HEK293 (cell line): ENCODE measurements around the gene PPP1R14B.

Experiments used
- CTCF ChIA-PET: fragments of 350-600 bp; formaldehyde crosslinking; extraction: SDS; loops from one replicate; lab custom pipeline; 2021; ENCODE audit warnings: antibody characterized with exemption; lab: Yijun Ruan, JAX
- POLR2A ChIA-PET: fragments of 300-600 bp; formaldehyde crosslinking; extraction: SDS; loops from one replicate; lab custom pipeline; 2020; ENCODE audit warnings: antibody characterized with exemption, inconsistent platforms; lab: Yijun Ruan, JAX
- H3K27ac ChIP-seq: fragments of 200-500 bp; sonication (Bioruptor generic); 2 replicates; pipeline ENCODE4 v1.5.1; 2014; ENCODE audit warnings: low read depth, low read length, control low read depth, inconsistent platforms; ENCODE audit errors: extremely low read depth
- H3K36me3 ChIP-seq, 2 experiments: fragments of 200-500 bp in 1 of 2; sonication (Bioruptor generic) in 1 of 2; 1 replicate in 1 of 2; 2 replicates in 1 of 2; pipeline ENCODE4 v1.5.1; 2014 to 2017; ENCODE audit warnings: inconsistent platforms in 2 of 2, low read length in 2 of 2; ENCODE audit not compliant: control insufficient read depth in 2 of 2, insufficient read depth in 1 of 2
- H3K4me1 ChIP-seq: fragments of 200-500 bp; sonication (Bioruptor generic); 2 replicates; pipeline ENCODE4 v1.5.1; 2014; ENCODE audit warnings: mild to moderate bottlenecking, low read length, inconsistent platforms; ENCODE audit not compliant: control insufficient read depth, insufficient read depth
- H3K4me3 ChIP-seq: 2 replicates; pipeline ENCODE4 v1.5.1; 2011; ENCODE audit warnings: low read depth, mild to moderate bottlenecking, control low read depth, low read length, moderate library complexity
- H3K9me3 ChIP-seq: fragments of 200-500 bp; sonication (Bioruptor generic); 2 replicates; pipeline ENCODE4 v1.5.1; 2014; ENCODE audit warnings: low read depth, low read length, inconsistent platforms; ENCODE audit not compliant: control insufficient read depth, insufficient read depth
- GLIS1 ChIP-seq: fragments of 450-650 bp; formaldehyde crosslinking; IDR thresholded peaks from 2 replicates; pipeline ENCODE4 v1.5.1; 2016; ENCODE audit warnings: missing biosample characterization, missing genetic modification characterization
- GLIS2 ChIP-seq: fragments of 450-650 bp; formaldehyde crosslinking; IDR thresholded peaks from 2 replicates; pipeline ENCODE4 v1.5.1; 2016; ENCODE audit warnings: missing biosample characterization, missing genetic modification characterization
- KLF1 ChIP-seq: fragments of 450-650 bp; formaldehyde crosslinking; IDR thresholded peaks from 2 replicates; pipeline ENCODE4 v1.5.1; 2016; ENCODE audit warnings: missing biosample characterization, missing genetic modification characterization
- PRDM1 ChIP-seq: fragments of 450-650 bp; formaldehyde crosslinking; IDR thresholded peaks from 2 replicates; pipeline ENCODE4; 2016; ENCODE audit warnings: missing biosample characterization, missing genetic modification characterization
- REPIN1 ChIP-seq: fragments of 450-650 bp; formaldehyde crosslinking; IDR thresholded peaks from 2 replicates; pipeline ENCODE4 v1.5.1; 2017; ENCODE audit warnings: missing biosample characterization, missing genetic modification characterization, low read depth
- SP7 ChIP-seq: fragments of 450-650 bp; formaldehyde crosslinking; IDR thresholded peaks from 2 replicates; pipeline ENCODE4 v1.5.1; 2016; ENCODE audit warnings: missing biosample characterization, missing genetic modification characterization
- ZBTB20 ChIP-seq: fragments of 450-650 bp; formaldehyde crosslinking; IDR thresholded peaks from 2 replicates; pipeline ENCODE4 v1.5.1; 2016; ENCODE audit warnings: missing biosample characterization, missing genetic modification characterization
- ZBTB48 ChIP-seq: fragments of 450-650 bp; formaldehyde crosslinking; IDR thresholded peaks from 2 replicates; pipeline ENCODE4 v1.5.1; 2016; ENCODE audit warnings: missing biosample characterization, missing genetic modification characterization
- ZFHX2 ChIP-seq: fragments of 450-650 bp; formaldehyde crosslinking; conservative IDR thresholded peaks from 2 replicates; pipeline ENCODE4 v1.5.1; 2016; ENCODE audit warnings: missing biosample characterization, missing genetic modification characterization
- ZIC2 ChIP-seq: fragments of 450-650 bp; formaldehyde crosslinking; IDR thresholded peaks from 2 replicates; pipeline ENCODE4 v1.5.1; 2016; ENCODE audit warnings: missing biosample characterization, missing genetic modification characterization
- ZNF19 ChIP-seq: fragments of 450-650 bp; formaldehyde crosslinking; IDR thresholded peaks from 2 replicates; pipeline ENCODE4; 2016; ENCODE audit warnings: missing biosample characterization, missing genetic modification characterization, low read depth
- ZNF324 ChIP-seq: fragments of 450-650 bp; formaldehyde crosslinking; IDR thresholded peaks from 2 replicates; pipeline ENCODE4 v1.5.1; 2016; ENCODE audit warnings: missing biosample characterization, missing genetic modification characterization
- ZNF335 ChIP-seq: fragments of 450-650 bp; formaldehyde crosslinking; conservative IDR thresholded peaks from 2 replicates; pipeline ENCODE4 v1.5.1; 2016; ENCODE audit warnings: missing biosample characterization, missing genetic modification characterization
- ZNF394 ChIP-seq: fragments of 450-650 bp; formaldehyde crosslinking; IDR thresholded peaks from 2 replicates; pipeline ENCODE4 v1.5.1; 2016; ENCODE audit warnings: missing biosample characterization, missing genetic modification characterization, mild to moderate bottlenecking, moderate library complexity, borderline replicate concordance
- ZNF768 ChIP-seq: fragments of 450-650 bp; formaldehyde crosslinking; IDR thresholded peaks from 2 replicates; pipeline ENCODE4 v1.5.1; 2018; ENCODE audit warnings: missing biosample characterization, mild to moderate bottlenecking, missing genetic modification characterization
- ZSCAN16 ChIP-seq: fragments of 450-650 bp; formaldehyde crosslinking; IDR thresholded peaks from 2 replicates; pipeline ENCODE4 v1.5.1; 2016; ENCODE audit warnings: missing biosample characterization, missing genetic modification characterization
- ZSCAN30 ChIP-seq: fragments of 450-650 bp; IDR thresholded peaks from 2 replicates; pipeline ENCODE4 v1.5.1; 2018; ENCODE audit warnings: missing biosample characterization, mild to moderate bottlenecking, missing genetic modification characterization, moderate library complexity
- TF ChIP-seq, protein P1 (sequence below): fragments of 450-650 bp; formaldehyde crosslinking; IDR thresholded peaks from 2 replicates; pipeline ENCODE4 v1.5.1; 2016; ENCODE audit warnings: missing biosample characterization, missing genetic modification characterization
- TF ChIP-seq, protein P2 (sequence below): fragments of 450-650 bp; formaldehyde crosslinking; IDR thresholded peaks from 2 replicates; pipeline ENCODE4 v1.5.1; 2016; ENCODE audit warnings: missing biosample characterization, missing genetic modification characterization
- TF ChIP-seq, protein P3 (sequence below): fragments of 450-650 bp; formaldehyde crosslinking; optimal IDR thresholded peaks from 2 replicates; pipeline ENCODE3; 2016; ENCODE audit warnings: missing biosample characterization, mild to moderate bottlenecking, missing genetic modification characterization
- TF ChIP-seq, protein P4 (sequence below): fragments of 450-650 bp; formaldehyde crosslinking; IDR thresholded peaks from 2 replicates; pipeline ENCODE4; 2016; ENCODE audit warnings: missing biosample characterization, missing genetic modification characterization
- TF ChIP-seq, protein P5 (sequence below): fragments of 450-650 bp; formaldehyde crosslinking; IDR thresholded peaks from 2 replicates; pipeline ENCODE4 v1.5.1; 2016; ENCODE audit warnings: missing biosample characterization, missing genetic modification characterization, low read depth

Gene PPP1R14B

DNA sequence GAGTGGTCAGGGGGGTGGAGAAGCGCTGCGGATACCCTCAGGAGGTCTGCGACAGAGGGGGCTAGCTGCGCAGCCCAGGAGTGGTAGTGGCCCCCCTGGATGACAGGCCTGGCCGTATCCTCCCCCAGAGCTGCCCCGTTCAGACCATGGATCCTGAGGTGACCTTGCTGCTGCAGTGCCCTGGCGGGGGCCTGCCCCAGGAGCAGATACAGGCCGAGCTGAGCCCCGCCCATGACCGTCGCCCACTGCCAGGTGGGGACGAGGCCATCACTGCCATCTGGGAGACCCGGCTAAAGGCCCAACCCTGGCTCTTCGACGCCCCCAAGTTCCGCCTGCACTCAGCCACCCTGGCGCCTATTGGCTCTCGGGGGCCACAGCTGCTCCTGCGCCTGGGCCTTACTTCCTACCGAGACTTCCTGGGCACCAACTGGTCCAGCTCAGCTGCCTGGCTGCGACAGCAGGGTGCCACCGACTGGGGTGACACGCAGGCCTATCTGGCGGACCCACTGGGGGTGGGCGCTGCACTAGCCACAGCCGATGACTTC, 20.2 kb downstream of the PPP1R14B start:
- POLR2A ChIA-PET, result interaction anchor here (0.7 to 3.5 kb wide), 19 partner anchors 10 to 552 kb away, joined by 3 to 29 read pairs (median 5); partner anchors contain the start of genes ESRRA, FKBP2, PLCB3 and PPP1R14B
- peak overlapping the region; percentile 30; the same call in 1 of the 2 replicates for H3K27ac ChIP-seq
- H3K36me3 ChIP-seq, result peaks cover 0 to 17% of the 10 kb centered on the region in 2 experiments; a peak in 1 of 3 replicates
- peak overlapping the region; percentile 77 for H3K4me3 ChIP-seq
- no peaks in the 10 kb centered on the region for H3K9me3 ChIP-seq
- CTCF ChIA-PET, result interaction anchor here (0.6 to 1.9 kb wide), 6 partner anchors 22 to 389 kb away, joined by 3 to 10 read pairs (median 4); no protein-coding TSS in a partner anchor
- TF ChIP-seq GLIS2 (tag by site-specific recombination) (peak; percentile 82), ZIC2 (peak; percentile 35; the same call in 1 of the 2 replicates), REPIN1 (tag by site-specific recombination) (no peak), PRDM1 (no peak), ZBTB48 (tag by site-specific recombination) (peak; percentile 32; the same call in 1 of the 2 replicates), GLIS1 (tag by site-specific recombination) (peak; percentile 84), KLF1 (peak; percentile 45; the same call in 1 of the 2 replicates), ZFHX2 (tag by site-specific recombination) (peak; percentile 49; the same call in 1 of the 2 replicates)
- TF ChIP-seq, protein P1, sequence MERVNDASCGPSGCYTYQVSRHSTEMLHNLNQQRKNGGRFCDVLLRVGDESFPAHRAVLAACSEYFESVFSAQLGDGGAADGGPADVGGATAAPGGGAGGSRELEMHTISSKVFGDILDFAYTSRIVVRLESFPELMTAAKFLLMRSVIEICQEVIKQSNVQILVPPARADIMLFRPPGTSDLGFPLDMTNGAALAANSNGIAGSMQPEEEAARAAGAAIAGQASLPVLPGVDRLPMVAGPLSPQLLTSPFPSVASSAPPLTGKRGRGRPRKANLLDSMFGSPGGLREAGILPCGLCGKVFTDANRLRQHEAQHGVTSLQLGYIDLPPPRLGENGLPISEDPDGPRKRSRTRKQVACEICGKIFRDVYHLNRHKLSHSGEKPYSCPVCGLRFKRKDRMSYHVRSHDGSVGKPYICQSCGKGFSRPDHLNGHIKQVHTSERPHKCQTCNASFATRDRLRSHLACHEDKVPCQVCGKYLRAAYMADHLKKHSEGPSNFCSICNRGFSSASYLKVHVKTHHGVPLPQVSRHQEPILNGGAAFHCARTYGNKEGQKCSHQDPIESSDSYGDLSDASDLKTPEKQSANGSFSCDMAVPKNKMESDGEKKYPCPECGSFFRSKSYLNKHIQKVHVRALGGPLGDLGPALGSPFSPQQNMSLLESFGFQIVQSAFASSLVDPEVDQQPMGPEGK (tag by site-specific recombination), result peak; percentile 43; the same call in 1 of the 2 replicates
- peaks cover 3% of the 10 kb centered on the region; the same call in 1 of the 2 replicates for H3K4me1 ChIP-seq

DNA sequence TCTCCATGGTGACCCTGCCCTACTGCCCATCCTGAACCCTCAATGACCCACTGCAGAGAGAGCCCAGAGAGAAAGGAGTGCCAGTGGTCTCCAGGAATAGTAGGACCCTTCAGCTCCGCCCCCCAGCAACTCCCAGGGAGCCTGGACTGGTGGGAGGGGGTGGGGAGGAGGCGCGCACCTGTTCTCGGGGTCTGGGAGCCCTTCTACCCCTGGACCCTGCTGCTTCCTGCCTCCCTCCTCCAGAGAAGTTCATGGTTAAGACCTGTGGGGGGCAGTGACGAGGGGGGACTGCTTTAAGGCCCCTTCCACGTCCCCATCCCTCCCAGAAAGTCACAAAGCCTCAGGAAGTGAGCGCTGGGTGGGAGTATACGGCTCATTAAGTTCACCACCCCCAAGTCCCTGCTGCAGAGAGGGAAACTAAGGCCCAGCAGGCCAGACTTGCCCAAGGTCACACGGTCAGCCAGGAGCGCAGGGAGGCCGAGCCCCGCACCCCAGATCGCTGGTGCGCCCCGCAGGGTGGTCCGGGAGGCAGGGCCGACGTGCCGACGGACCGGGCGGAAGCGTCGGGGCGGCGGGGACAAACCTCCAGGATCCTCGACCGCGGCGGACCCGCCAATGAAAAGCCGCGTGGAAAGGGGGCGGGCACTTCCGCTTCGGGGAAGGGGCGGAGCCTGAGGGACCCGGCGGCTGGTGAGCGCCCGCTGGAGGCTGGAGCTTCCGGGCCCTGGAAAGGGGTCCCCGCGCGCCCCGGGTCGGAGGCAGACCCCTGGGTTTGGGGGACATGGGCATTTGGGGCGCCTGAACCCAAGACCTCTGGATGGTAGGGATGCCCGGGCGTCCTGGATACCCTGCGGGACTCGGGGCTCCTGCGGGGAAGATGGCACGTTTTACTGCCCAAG, 20.9 kb downstream of the PPP1R14B start, which contains the start of the genes NUDT22 and TRPT1:
Gene NUDT22, plus strand, starts transcription at position 667 of the 899 bp plus-strand sequence. CDS start 379 bp downstream, outside the sequence.
Gene TRPT1, minus strand, starts transcription at position 579 of the 899 bp plus-strand sequence. Its CDS starts 326 bp downstream, at position 253.
- CTCF ChIA-PET, result interaction anchor here (0.5 to 1.9 kb wide), 5 partner anchors 21 to 44 kb away, joined by 3 to 10 read pairs (median 4); no protein-coding TSS in a partner anchor
- POLR2A ChIA-PET, result interaction anchor here (0.7 to 3.5 kb wide), 20 partner anchors 9 to 553 kb away, joined by 3 to 29 read pairs (median 5); partner anchors contain the start of genes ESRRA, FKBP2, PLCB3 and PPP1R14B
- Histone ChIP-seq H3K4me3 (peak within 1 kb of the TSS; percentile 77), H3K36me3 (peaks cover 0 to 21% of the 10 kb centered on the region in 2 experiments; a peak in 1 of 3 replicates), H3K4me1 (peaks cover 3% of the 10 kb centered on the region; the same call in 1 of the 2 replicates), H3K9me3 (no peaks in the 10 kb centered on the region), H3K27ac (peak within 1 kb of the TSS; percentile 52; the same call in 1 of the 2 replicates)
- TF ChIP-seq ZNF394 (tag by site-specific recombination) (0 out of 2 replicates have a peak, but pooled peaks have one; percentile 37), ZSCAN30 (no peak), SP7 (tag by site-specific recombination) (no peak), ZNF19 (tag by site-specific recombination) (no peak), ZNF324 (tag by site-specific recombination) (no peak), GLIS1 (tag by site-specific recombination) (peak; percentile 4; the same call in 1 of the 2 replicates), ZNF768 (no peak), ZIC2 (peak; percentile 35; the same call in 1 of the 2 replicates), ZBTB20 (tag by site-specific recombination) (peak; percentile 49; the same call in 1 of the 2 replicates), GLIS2 (tag by site-specific recombination) (peak; percentile 45; the same call in 1 of the 2 replicates), ZSCAN16 (tag by site-specific recombination) (no peak), ZNF335 (tag by site-specific recombination) (peak; percentile 68)
- TF ChIP-seq, protein P2, sequence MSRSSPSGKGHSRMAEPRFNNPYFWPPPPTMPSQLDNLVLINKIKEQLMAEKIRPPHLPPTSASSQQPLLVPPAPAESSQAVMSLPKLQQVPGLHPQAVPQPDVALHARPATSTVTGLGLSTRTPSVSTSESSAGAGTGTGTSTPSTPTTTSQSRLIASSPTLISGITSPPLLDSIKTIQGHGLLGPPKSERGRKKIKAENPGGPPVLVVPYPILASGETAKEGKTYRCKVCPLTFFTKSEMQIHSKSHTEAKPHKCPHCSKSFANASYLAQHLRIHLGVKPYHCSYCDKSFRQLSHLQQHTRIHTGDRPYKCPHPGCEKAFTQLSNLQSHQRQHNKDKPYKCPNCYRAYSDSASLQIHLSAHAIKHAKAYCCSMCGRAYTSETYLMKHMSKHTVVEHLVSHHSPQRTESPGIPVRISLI, result no peak
- TF ChIP-seq, protein P3, sequence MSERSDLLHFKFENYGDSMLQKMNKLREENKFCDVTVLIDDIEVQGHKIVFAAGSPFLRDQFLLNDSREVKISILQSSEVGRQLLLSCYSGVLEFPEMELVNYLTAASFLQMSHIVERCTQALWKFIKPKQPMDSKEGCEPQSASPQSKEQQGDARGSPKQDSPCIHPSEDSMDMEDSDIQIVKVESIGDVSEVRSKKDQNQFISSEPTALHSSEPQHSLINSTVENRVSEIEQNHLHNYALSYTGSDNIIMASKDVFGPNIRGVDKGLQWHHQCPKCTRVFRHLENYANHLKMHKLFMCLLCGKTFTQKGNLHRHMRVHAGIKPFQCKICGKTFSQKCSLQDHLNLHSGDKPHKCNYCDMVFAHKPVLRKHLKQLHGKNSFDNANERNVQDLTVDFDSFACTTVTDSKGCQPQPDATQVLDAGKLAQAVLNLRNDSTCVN, result peak; percentile 36
- TF ChIP-seq, protein P4, sequence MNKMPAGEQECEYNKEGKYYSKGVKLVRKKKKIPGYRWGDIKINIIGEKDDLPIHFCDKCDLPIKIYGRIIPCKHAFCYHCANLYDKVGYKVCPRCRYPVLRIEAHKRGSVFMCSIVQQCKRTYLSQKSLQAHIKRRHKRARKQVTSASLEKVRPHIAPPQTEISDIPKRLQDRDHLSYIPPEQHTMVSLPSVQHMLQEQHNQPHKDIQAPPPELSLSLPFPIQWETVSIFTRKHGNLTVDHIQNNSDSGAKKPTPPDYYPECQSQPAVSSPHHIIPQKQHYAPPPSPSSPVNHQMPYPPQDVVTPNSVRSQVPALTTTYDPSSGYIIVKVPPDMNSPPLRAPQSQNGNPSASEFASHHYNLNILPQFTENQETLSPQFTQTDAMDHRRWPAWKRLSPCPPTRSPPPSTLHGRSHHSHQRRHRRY, result no peak
- TF ChIP-seq, protein P5, sequence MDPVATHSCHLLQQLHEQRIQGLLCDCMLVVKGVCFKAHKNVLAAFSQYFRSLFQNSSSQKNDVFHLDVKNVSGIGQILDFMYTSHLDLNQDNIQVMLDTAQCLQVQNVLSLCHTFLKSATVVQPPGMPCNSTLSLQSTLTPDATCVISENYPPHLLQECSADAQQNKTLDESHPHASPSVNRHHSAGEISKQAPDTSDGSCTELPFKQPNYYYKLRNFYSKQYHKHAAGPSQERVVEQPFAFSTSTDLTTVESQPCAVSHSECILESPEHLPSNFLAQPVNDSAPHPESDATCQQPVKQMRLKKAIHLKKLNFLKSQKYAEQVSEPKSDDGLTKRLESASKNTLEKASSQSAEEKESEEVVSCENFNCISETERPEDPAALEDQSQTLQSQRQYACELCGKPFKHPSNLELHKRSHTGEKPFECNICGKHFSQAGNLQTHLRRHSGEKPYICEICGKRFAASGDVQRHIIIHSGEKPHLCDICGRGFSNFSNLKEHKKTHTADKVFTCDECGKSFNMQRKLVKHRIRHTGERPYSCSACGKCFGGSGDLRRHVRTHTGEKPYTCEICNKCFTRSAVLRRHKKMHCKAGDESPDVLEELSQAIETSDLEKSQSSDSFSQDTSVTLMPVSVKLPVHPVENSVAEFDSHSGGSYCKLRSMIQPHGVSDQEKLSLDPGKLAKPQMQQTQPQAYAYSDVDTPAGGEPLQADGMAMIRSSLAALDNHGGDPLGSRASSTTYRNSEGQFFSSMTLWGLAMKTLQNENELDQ (tag by site-specific recombination), result no peak
